GM19467 (cell line): Measurements from ENCODE around the gene C17orf113.

ENCODE experiments used
- ATAC-seq: cut with Tn5 transposase; IDR thresholded peaks from one replicate; pipeline ENCODE4 v1.9.1; 2021; ENCODE audit warnings: mild to moderate bottlenecking, moderate library complexity; ENCODE audit not compliant: unreplicated experiment

The C17orf113 gene

DNA sequence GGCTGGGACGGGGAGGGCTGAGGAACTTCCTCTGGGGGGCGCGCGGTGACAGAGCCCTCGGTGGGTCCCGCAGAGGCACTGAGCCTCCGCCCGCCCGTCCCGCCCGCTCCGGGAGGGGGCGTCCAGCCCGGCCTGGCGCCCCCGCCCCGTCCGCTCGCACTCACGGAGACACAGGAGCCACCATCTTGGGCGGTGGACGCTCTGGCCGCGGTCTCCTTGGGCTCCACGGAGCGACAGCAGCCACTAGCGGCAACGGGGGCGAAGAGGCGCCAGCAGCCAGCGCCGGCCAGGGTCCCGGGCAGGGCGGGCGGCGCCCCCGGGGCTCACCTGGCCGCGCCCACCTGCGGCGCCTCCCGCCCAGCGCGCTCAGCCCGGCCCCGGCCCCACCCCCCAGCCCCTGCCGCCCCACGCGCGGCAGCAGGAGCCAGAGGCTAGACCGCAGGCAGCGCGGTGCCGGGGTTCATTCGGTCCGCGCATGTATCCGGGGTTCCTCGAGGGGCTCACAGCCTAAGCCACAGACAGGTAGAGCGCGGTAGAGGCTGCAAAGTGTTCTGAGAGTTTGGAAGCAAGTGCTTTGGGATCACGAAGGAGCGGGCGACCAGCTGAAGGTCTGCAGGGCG lies at the start of gene C17orf113:
TSS of gene C17orf113 (minus strand) at position 209 of the 620 bp plus-strand sequence. CDS start 7,225 bp downstream, outside the sequence.
- ATAC-seq: no peak

- no peak for ATAC-seq
Observed at GRCh38 chr17:42098730-42099399, 48.5 kb upstream of the C17orf113 start.

DNA sequence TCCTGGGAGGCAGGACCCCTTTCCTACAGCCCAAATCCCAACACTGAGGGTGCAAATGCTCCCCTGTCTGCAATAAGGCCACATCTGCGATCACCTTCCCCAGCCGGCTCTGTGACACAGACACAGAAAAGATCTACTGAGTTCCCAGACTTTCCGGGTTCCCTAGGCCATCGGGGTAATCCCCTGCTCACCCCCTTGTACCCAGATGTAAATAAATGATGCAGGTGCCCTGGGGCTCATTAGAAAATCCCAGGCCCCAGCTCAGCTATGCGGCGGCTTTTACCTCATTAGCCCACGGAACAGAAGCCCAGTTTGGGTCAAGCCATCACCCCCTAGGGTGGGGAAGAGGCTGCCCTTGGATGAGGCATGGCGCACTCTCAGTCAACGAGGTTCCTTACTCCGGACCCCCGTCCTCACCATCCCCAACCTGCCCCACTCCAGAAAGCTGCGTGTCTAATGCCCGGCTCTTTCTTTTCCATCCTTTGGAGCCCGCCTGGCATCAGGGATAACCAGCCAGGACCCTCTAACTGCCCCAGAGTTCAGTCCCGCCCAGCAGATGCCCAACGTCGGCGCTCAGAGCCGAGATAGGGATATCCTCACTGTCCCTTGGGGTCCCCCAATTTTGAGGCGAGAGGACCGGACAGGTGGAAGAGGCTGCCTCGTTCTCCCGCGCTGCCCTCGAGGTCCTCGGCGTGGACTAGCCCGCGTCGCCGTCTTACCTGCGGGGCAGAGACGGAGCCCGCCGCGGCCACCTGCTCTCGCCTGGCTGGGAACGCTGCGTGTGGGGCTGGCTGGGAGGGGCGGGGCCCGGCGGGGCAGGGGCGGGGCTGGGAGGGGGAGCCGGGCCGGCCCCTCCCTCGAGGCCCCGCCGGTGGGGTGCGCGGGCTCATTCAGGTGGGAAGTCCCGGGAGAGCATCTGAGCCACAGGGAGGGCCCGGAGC lies 47.6 kb upstream of the C17orf113 start, which contains the start of gene ZNF385C:
TSS of gene ZNF385C (minus strand) at position 783 of the 941 bp plus-strand sequence. CDS start 35,417 bp downstream, outside the sequence.
- no peak for ATAC-seq

- ATAC-seq: no peak
Observed at GRCh38 chr17:42096360-42097111, 46.1 kb upstream of the C17orf113 start.

DNA sequence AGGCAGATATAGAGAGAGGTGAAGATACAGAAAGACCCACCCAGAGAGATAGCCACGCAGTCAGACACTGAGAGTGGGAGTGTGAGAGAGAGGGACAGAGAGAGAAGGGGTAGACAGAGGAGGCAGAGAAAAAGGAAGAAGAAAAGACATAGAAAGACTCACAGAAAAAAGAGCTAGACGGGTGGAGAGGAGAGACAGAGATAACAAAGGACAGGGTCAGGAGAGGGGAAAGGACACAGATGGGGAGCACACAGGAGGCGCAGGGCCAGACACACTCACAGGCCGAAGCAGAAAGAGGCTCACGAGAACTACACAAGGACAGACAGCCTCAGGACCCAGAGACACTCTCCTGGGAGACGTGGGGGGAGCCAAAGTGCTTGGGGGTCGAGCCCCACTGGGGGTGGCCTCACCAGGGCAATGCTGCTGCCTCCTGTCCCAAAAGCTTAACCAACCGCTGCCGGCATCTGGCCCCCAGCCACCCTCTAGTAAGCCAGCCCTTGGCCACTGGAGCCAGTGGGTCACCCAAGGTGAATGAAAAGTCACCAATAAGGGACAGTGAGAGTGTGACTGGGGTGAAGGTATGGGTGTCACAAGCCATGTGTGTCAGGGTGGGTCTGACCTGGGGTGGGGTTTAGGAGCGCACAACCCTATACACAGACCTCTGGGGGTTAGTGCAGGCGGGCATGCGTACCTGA lies 44.1 kb upstream of the C17orf113 start:
- no peak for ATAC-seq

- no peak for ATAC-seq
Observed at GRCh38 chr17:42092939-42093338, 42.5 kb upstream of the C17orf113 start.

- no peak for ATAC-seq
Observed at GRCh38 chr17:42090964-42091790, 40.8 kb upstream of the C17orf113 start.

DNA sequence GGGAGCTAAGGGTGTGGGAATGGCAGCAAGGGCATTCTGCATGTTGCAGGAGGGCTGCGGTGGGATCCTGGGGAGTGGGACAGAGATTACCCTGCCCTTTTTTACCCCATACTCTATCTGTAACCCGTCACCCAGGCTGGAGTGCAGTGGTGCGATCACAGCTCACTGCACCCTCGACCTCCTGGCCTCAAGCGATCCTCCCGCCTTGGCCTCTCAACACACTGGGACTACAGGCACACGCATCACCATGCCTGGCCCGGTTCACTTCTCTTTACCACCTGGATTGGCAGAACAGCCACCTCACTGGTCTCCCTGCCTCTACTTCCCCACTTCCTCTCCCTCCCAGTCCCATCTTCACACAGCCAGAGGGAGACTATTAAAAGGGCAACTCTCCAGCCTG lies 38.3 kb upstream of the C17orf113 start:
- no peak for ATAC-seq

DNA sequence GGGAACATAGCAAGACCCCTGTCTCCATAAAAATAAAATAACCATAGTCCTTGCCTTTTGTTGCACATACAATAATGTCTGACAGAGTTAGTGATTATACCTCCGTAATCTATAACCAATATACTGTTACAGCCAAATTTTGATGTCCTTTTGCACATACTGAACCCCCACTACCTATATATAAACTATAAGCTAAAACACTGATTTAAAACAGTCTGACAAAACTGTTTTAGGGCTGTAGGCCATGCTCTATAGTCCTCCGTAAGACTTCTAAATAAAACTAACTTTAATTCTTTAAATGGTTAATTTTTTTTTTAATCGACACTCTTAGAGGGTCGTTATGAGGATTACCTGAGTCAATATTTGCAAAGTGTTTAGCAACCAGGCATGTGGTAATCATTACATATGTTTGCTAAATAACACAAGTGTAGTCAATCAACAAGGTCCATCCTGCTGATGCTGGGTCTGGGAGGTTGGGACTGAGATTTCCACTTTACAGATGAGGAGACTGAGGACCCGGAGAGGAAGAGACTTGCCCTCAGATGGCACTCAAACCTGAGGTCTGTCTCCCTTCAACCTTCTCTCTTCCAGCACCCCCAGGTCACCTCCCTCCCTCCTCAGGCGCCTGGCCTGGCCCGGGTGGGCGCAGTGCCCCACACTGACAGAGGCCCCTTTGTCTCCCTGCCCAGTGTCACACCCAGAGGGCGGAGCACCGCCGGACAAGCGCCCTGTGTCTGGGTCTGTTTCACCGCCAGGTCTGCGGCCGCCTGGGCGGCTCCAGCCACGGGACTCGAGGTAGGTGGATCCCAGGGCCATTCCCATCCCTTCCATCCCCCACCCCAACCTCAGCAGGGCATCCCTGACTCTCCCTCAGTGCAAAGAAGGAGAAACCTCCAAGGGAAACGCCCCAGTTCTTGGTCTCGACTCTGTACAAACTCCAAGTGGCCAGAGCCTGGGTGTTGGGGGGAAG lies 37.6 kb upstream of the C17orf113 start:
- no peak for ATAC-seq

- ATAC-seq: no peak
Observed at GRCh38 chr17:42087042-42087701, 36.8 kb upstream of the C17orf113 start.

DNA sequence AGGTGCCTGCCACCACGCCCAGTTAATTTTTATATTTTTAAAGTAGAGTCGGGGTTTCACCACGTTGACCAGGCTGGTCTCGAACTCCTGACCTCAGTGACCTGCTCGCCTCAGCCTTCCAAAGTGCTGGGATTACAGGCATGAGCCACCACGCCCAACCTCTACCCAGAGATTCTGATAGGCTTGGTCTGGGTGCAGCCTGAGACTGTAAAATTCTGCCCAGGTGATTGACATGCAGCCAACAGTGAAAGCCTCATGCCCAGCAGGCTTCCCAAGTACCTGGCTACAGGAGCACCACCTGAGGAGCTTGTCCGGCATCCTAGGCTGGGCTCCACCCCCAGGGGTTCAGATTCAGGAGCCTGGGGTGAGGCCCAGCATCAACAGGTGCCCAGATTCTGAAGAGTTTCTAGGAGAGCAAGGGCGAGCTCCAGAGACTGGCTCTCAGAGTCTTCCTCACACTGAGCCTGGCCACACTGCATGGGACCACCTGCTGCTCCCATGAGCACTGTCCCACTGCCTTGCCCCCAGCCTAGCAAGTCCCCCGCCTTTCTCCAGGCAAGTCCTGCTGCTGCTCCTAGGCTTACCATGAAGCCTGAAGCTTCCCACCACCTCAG lies 31.2 kb upstream of the C17orf113 start:
- ATAC-seq: no peak

DNA sequence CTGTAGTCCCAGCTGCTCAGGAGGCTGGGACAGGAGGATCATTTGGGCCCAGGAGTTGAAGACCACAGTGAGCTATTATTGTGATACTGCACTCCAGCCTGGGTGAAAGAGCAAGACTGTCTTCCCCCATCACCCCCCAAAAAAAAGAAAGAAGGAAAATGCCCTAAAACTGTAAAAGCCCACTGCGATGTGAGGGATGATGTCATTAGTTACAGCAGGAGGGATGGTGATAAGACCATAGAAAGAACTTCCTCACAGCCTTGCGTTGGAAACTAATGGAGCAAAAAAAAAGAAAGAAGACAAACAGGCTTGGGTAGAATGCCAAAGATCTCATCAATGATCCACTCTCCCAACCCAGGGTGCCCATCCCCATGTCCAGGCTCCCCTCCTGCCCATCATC lies 29.1 kb upstream of the C17orf113 start:
- ATAC-seq: no peak

DNA sequence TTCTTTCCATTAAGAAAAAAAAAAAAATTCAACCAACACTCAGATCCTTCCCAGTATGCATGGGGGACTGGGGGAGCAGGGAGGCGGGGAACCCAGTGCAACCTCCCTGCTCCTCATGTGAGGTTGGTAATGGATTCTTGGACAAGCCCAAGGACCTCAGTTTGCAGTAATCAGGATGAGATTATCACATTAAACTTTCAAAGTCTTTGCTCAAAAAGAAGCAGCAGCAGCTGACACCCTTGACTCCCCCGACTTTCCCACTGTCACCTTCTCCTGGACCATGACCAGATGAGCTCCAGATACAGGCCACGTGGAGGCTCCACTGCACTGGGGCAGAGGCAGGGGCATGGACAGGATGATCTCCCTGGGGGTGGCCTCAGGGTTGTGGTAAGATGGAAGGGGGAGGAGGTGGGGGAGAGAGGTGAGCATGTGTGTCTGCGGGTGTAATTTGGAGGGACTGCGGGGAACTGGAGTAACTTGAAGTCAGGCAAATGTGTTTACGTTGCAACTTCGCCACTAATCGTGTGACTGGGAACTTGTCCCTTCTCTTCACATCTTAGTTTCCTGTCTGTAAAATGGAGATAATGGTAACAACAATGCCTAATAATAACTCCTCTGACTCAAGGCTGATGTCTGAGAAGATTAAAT lies 28.1 kb upstream of the C17orf113 start:
- ATAC-seq: no peak

GRCh38 chr17:42077755-42078154 lies 27.4 kb upstream of the C17orf113 start:
- no peak for ATAC-seq

DNA sequence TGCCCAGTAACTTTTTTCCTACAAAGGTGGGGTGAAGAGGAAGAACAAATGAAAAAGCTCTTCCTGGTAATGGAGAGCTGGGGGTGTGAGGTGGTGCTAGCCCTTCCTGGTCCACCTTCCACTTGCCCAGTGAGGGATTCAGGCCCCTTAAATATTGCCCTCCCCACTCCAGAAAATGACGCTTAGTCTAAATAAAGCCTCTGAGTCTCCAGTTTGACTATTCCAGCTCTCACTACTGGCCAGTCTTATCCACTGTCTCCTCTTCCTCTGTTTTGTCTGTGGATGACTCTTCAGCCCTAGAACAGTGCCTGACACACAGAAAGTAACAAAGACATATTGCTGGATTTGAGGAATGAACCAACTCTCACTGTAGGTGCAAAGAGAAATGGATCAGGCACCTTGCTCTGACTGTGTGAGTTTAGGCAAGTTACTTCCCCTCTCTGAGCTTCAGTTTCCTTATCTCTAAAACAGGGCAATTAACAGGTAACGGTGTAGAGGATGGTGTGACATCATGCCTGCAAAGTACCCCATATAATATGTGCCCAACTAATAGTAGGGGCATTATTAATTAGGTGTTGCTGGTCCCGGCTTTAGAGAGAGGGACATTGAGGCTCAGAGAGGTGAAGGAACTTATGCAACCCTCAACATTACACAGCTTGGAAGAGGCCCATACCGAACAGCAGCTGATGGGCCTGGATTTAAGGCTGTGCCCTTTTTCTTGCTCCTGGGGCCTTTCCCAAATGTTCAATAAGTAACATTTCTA lies 26.6 kb upstream of the C17orf113 start:
- no peak for ATAC-seq

DNA sequence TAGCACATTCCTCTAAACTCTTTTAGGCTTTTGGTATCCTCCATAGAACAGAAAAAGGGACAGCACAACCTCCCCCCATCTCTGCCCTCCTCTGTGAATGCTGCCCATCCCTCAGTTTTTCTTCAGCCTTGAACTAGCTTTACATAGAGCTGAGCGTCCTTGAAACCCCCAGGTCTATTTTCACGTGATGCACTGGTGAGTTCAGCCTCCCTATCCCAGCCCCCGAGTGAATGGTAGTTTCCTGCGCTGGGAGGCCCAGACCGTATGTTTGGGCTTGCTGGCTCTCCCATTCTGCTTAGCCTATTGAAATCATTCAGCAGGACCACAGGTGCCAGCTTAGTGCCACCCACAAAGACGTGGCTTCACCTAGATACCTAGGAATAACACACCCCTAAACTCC lies 25.4 kb upstream of the C17orf113 start:
- no peak for ATAC-seq
